HG03571 (cell line): ENCODE data around the gene ATP5F1B.
"Not testable (repeated sequence)": the region's sequence is repeated elsewhere in the genome, so short reads cannot be mapped to it uniquely, and the experiment has no call there.

Experiments
- ATAC-seq: cut with Tn5 transposase; IDR thresholded peaks from one replicate; pipeline ENCODE4 v1.9.1; 2021; ENCODE audit not compliant: unreplicated experiment

Gene ATP5F1B

GRCh38 chr12:56648023-56648422 lies 2.2 kb upstream of the ATP5F1B start:
- not testable (repeated sequence) for ATAC-seq

DNA sequence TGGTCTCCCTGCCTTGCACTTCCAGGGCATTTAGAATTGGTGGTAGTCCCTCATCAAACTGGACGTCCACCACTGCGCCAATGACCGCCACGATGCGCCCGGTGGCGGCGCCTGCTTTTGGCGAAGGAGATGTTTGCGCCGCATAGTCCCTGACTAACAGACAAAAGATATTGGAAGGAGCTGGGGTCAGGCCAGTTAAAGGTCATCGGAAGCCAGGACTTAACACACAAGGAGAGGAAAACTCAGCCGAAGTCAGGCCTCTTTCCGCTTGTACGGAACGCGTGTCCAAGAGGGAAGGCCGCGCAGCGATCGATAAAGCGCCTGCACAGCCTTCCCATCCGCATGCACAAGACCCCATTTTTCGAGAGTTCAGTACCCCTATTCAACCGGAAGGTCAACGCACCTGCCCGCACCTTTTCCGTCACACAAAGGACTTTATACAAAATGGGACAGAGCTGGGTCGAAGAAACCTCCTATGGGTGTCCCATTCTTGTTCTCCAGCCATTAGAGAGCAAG lies 525 bp downstream of the ATP5F1B start:
- no peak for ATAC-seq

DNA sequence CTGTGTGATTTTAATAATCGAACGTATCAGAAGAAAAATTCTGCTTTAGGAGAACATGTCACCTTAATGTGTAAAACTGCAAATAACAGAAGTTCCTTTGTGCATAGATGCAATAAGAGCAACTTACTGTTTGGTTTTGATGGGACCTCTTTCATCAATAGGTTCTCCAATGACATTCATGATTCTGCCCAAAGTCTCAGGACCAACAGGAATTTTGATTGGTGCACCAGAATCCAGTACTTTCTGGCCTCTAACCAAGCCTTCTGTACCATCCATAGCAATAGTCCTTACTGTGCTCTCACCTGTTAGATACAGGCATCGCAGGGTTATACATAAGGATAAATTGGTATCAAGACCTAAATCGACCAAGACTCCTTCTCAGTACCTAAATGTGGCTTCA lies 1.1 kb downstream of the ATP5F1B start:
- no peak for ATAC-seq

DNA sequence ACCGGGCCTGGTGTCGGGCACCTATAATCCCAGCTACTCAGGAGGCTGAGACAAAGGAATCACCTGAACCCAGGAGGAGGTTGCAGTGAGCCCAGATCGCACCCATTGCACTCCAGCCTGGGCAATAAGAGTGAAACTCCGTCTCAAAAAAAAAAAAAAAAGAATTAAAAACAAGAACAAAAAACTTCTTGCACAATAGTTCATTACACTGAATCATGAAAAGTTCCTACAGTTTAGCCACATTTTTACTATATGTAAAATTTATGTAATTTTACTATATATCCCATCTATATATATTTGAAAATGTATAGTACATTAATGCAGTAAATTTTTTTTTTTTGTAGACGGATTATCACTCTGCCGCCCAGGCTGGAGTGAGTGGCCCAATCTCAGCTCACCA lies 4.6 kb downstream of the ATP5F1B start:
- ATAC-seq: no peak

GRCh38 chr12:56637621-56638020 lies 8.2 kb downstream of the ATP5F1B start:
- ATAC-seq: no peak

- ATAC-seq: peak; percentile 56
Measured at GRCh38 chr12:56636675-56637540, 8.9 kb downstream of the ATP5F1B start.

DNA sequence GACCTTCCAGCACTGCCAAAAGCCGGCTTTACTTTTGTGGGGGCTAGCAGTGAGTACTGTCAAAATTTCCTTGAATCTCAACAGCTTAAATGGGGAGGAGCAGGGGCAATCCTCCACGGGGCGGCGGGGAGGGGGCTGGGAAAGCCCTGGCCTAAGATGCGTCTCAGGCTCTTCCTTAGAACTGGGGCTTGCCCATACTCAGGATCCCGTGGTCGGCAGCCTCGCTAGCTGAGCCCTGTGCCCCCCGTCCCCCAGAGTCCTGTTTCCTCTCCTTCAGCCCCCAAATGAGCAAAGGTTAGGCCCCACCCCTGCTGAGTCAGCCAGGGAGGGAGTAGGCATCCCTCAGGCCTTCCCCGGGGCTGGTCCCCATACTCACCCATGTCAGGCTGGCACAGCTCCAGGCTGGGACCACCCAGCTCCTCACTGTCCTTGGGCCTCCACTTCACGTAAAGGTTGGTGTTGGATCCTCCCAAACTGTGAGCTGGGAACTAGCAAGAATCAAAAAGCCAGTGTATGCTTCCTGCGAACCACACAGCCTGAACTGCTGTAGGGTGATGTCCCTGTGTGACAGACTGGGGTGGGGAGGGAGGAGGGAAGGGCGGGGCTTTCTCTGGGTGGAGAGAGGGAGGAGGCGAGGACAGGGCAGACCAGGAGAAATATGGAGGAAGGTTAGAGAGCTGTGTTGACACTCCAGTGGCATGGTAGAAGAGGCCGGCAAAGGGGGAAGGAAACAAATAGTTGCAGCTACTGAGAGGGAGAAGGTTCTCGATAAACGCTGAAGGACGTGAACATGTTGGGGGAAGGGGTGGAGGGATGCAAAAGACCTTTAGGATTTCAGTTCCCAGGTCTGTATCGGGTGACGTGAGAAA lies 9.7 kb downstream of the ATP5F1B start:
- ATAC-seq: peak; percentile 37

DNA sequence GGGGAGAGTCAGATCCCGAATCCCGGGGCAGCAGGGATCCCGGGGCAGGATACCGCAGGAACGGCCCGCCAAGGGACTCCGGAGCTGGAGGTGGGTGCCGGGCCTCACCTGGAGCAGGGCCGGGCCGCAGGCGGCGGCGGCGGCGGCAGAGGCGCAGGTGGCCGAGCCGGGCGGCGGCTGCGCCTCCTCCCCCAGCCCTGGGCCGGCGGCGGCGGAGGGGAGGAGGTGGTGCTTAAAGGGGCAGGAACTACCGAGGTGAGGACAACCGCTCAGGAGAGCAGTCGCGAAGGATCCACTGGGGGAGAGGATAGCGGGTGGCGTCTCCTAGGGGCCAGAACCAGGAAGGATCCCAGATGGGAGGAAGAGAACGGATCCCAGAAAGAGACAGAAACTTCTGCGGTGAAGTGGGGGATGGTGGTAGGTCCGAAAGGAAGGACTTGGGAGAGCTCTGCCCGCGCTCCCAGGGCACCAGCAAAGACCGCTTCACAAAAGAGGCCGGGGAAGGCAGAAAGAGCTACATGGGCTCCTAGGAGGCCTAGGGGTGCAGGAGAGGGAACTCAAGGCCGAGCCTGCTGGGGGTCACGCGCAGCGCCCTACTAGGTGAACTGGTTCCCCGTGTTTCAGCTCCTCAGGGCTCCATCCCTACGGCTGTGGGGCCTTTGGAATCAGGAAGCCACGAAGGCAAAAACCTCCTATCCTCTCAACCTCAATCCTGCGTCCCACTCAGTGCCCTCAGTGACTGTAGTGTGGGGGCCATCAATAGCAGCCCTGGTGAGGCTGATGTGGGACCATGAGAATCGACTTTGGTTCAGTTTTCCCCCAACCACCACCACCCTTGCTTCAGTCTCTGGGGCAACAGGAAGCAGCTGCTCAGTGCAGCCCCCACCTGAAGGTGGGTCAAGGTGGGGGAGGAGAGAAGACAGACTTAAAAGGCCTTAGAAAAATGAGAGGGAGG lies 10.7 kb downstream of the ATP5F1B start:
- ATAC-seq: peak; percentile 24

DNA sequence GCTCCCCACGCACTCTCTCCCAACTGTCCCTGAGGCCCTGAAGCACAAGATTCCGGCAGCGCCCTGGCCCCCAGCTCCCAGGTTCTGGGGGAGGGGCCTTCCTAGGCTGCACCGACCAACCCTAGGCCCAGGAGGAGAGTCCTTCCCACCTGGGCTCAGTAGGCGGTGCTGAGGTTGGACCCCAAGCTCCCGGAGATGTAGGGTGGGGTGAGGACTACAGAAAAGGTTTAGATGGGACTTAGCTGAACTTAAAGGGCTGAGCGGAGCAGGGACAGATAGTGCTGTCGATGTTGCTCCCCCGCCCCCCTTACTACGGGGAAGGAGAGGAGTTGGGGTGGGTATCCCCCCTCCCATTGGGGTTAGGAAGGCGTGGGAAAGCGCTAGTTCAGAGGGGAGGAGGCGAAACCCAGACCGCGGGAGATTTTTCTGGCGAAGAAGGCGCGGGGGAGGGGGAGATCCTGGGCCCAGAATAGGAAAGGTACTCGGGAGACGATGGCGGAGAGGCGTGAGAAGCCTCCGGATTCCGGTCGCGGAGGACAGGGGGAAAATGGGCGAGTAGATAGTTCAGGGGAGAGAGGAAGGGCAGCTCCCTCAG lies 11.4 kb downstream of the ATP5F1B start:
- no peak for ATAC-seq

DNA sequence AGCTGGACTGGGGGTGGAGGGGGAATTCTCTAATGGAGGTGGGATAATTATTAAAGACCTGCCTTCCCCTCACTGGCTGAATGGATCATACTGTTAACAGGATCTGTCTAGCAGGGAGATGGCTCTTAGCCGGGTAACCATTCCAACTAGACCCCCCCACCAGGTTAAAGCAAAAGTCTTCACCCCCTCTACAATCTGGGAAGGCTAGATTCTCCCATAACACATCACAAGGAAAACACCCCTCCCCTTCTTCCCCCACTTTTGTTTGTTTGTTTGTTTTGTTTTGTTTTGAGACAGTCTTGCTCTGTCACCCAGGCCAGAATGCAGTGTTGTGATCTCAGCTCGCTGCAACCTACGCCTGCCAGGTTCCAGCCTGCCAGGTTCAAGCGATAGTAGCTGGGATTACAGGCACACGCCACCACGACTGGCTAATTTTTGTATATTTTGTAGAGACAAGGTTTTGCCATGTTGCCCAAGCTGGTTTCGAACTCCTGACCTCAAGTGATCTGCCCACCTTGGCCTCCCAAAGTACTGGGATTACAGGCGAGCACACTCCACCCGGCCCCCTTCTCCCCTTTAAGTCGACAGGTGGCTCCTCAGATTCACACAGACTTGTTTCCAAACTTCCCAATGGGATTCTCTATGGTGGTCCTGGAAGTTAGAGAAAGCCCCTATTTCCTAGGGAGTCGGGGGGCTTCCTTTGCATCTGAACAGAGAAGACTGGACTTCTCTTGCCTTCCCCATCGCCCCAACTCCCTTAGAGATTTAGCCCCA lies 12.1 kb downstream of the ATP5F1B start:
- no peak for ATAC-seq

GRCh38 chr12:56632701-56633467 lies 12.9 kb downstream of the ATP5F1B start:
- ATAC-seq: no peak

DNA sequence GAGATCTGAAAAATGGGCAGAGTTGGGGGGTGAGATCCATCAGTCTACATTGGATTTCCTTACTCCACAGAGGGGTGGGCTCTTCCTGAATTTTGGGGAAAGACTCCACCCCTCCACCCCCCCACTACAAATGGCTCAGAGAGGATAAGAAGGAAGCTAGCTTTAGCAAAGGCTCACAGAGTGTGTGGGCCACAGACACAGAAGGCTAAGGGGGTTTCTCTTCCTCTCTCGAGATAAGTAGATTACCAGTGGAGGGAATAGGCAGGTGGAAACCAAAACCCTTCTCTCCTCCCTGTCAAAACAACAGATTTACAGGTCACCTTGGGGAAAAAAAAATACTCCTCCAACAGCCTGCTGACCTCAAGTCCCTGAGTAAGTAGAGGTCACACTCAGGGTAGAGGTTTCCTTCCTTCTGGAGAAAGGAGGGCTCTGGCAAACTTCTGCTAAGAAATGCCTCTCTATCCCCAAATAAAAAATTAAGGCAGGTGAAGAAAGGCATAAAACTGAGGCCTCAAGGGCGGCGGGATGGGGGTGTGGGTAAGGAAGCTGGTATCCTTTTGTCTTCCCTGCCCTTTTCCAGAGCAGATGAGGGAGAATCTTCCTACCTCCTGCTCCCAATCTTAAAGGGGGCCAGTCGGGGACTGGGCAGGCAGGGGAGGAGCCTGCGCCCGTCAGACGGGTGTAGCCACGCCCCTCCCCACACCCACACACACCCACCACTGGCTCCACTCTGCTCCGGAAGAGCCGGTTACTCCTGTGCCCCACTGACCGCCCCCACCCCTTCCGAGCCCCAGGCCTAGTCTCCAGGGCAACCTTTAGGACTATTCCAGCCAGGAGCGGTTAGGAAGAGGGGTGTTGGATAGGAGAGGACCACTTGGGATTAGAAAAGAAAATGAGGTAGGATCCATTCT lies 13.7 kb downstream of the ATP5F1B start:
- no peak for ATAC-seq

- ATAC-seq: peak; percentile 54
Measured at GRCh38 chr12:56630180-56630632, 15.6 kb downstream of the ATP5F1B start, which contains the start of gene BAZ2A. Gene BAZ2A (minus strand): TSS chr12:56630326. CDS start chr12:56617530, 12,796 bp downstream.

DNA sequence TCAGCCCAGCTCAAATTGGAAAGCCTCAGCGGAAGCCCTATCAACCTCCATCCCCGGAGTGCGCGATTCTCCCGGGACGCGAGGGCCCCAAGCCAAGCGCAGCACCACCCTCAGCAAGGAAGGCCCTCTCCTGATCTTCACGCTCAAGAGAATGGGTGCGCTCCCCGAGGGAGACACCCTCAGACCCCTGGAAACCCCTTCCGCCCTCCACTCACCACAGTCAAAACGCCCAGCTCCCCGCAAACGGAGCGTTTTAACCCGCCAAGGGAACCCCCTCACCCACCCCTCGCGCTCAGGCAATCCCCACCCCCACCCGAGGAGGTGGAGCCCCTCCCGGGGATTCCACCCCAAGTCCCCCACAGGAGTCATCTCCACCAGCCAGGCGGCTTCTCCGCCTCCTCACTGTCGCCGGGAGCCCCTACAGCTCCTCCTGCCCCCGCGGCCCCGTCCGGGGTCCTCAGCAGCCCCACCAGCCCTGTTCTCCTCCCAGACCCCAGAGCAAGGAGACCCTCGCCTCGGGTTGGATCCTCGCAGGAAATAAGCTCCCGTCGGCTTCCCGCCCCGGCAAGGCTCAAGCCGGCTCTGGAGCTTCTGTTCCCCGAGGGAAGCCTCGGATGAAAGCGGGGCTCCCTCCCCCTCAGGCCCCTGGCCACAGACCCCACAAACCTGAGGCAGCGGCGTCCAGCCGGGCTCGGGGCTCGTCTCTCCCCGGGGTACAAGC lies 16.2 kb downstream of the ATP5F1B start:
- no peak for ATAC-seq

DNA sequence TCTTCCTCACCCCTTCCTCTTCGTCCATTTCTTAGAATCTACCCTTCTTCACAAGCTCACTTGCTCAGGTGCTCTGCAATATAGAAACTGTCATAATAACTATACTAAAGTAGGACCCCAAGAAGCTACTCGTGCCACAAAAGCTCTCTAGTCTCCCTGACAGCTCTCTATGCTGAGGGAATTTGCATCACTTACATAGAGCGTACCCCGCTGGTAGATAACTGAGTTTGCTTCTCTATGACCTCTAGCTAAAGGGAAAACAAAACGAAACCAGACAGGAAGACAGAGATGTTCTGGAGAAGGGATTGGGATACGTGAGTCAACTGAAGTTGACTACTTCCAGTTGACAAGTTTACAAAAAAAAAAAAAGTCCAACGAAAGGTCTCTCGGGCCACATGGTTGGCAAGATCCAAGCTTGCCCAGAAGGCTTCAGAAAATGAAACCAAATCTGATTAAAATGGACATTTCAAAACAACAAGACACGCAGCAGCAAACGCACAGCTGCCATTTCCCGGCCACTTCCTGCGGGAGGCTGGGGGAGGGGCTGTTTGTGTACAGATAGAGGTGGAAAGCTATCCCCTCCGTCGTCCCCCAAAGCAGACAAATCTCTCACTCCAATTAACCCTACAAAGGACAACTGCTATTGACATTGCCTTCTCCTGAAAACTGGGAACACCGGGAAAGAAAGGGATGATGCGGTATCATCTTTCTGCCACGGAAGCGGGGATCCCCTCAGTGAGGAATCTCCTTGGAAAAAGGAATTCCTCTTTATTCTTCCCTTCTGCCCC lies 16.9 kb downstream of the ATP5F1B start:
- no peak for ATAC-seq

GRCh38 chr12:56626701-56627100 lies 19.1 kb downstream of the ATP5F1B start:
- ATAC-seq: no peak
